ENCODE data around the gene ISYNA1.

The ISYNA1 gene

DNA sequence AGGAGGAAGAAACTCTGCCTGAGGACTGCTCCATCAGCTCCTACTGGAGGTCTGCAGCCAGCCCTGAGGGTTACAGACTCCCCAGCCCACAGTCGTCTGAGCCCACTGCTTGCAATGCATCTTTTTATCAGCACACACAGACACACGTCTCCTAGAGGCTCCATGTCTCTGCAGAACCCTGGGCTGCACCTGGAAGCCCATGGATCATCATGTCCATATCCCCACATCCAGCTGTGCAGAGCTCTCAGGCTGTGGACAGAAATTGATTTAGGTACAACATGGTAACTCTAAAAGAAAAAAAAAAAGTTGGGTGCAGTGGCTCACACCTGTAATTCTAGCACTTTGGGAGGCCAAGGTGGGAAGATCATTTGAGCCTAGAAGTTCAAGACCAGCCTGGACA is 32.9 kb upstream of the ISYNA1 start:
- Histone ChIP-seq H4K20me1 (ENCODE audit: insufficient read depth, low read length, poor library complexity, severe bottlenecking) (peaks cover 25% of the 10 kb centered on the region), H3K9me2 (replicated peaks; ENCODE audit: low read depth, low read length) (no peaks in the 10 kb centered on the region), H3K36me3 (ENCODE audit: insufficient read depth, low read length) (peaks cover 24% of the 10 kb centered on the region; the same call in 1 of the 2 replicates), H3K4me3 (ENCODE audit: low read length, poor library complexity, severe bottlenecking) (no peak overlapping the region), H3K27me3 (ENCODE audit: insufficient read depth, low read length, poor library complexity, severe bottlenecking) (no peaks in the 10 kb centered on the region), H3F3A (ENCODE audit: low read depth) (no peaks in the 10 kb centered on the region), H3K79me2 (ENCODE audit: insufficient read depth, low read length) (peaks cover 54% of the 10 kb centered on the region; the same call in 1 of the 2 replicates), H3K4me2 (ENCODE audit: low read depth, low read length, poor library complexity, severe bottlenecking) (no peak overlapping the region), H3K4me1 (ENCODE audit: insufficient read depth, low read length, poor library complexity, severe bottlenecking) (no peaks in the 10 kb centered on the region), H2AFZ (ENCODE audit: low read length) (no peak overlapping the region), H3K9me3 (ENCODE audit: insufficient read depth, low read depth, low read length) (no peaks in the 10 kb centered on the region), H3K9ac (ENCODE audit: low read depth, low read length, poor library complexity, severe bottlenecking) (no peak overlapping the region)
- TF ChIP-seq, protein P1, sequence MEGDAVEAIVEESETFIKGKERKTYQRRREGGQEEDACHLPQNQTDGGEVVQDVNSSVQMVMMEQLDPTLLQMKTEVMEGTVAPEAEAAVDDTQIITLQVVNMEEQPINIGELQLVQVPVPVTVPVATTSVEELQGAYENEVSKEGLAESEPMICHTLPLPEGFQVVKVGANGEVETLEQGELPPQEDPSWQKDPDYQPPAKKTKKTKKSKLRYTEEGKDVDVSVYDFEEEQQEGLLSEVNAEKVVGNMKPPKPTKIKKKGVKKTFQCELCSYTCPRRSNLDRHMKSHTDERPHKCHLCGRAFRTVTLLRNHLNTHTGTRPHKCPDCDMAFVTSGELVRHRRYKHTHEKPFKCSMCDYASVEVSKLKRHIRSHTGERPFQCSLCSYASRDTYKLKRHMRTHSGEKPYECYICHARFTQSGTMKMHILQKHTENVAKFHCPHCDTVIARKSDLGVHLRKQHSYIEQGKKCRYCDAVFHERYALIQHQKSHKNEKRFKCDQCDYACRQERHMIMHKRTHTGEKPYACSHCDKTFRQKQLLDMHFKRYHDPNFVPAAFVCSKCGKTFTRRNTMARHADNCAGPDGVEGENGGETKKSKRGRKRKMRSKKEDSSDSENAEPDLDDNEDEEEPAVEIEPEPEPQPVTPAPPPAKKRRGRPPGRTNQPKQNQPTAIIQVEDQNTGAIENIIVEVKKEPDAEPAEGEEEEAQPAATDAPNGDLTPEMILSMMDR (conservative IDR thresholded peaks at IDR 0.05; ENCODE audit: low read length): no peak
- TF ChIP-seq EZH2phosphoT487 (IDR thresholded peaks at IDR 0.05; ENCODE audit: borderline replicate concordance): no peak

- H3K4me2 ChIP-seq (ENCODE audit: low read depth, low read length, poor library complexity, severe bottlenecking): no peak overlapping the region
- TF ChIP-seq, protein P1 (conservative IDR thresholded peaks at IDR 0.05; ENCODE audit: low read length): peak; percentile 79
- TF ChIP-seq EZH2phosphoT487 (IDR thresholded peaks at IDR 0.05; ENCODE audit: borderline replicate concordance): no peak
- peaks cover 33% of the 10 kb centered on the region; the same call in 1 of the 2 replicates for H3K36me3 ChIP-seq (ENCODE audit: insufficient read depth, low read length)
- no peak overlapping the region for H2AFZ ChIP-seq (ENCODE audit: low read length)
- H3K27me3 ChIP-seq (ENCODE audit: insufficient read depth, low read length, poor library complexity, severe bottlenecking): no peaks in the 10 kb centered on the region
- H4K20me1 ChIP-seq (ENCODE audit: insufficient read depth, low read length, poor library complexity, severe bottlenecking): peaks cover 25% of the 10 kb centered on the region
- H3K9me3 ChIP-seq (ENCODE audit: insufficient read depth, low read depth, low read length): no peaks in the 10 kb centered on the region
- no peak overlapping the region for H3K9ac ChIP-seq (ENCODE audit: low read depth, low read length, poor library complexity, severe bottlenecking)
- no peaks in the 10 kb centered on the region for H3K9me2 ChIP-seq (replicated peaks; ENCODE audit: low read depth, low read length)
- peaks cover 4% of the 10 kb centered on the region for H3K4me1 ChIP-seq (ENCODE audit: insufficient read depth, low read length, poor library complexity, severe bottlenecking)
- H3K4me3 ChIP-seq (ENCODE audit: low read length, poor library complexity, severe bottlenecking): no peak overlapping the region
- no peaks in the 10 kb centered on the region for H3F3A ChIP-seq (ENCODE audit: low read depth)
- peaks cover 43% of the 10 kb centered on the region; the same call in 1 of the 2 replicates for H3K79me2 ChIP-seq (ENCODE audit: insufficient read depth, low read length)
These were observed 31.3 kb upstream of the ISYNA1 start for GRCh38 chr19:18469069-18469846.

GRCh38 chr19:18468517-18468916 is 30.6 kb upstream of the ISYNA1 start:
- H3K9me3 ChIP-seq (ENCODE audit: insufficient read depth, low read depth, low read length): no peaks in the 10 kb centered on the region
- peaks cover 38% of the 10 kb centered on the region; the same call in 1 of the 2 replicates for H3K79me2 ChIP-seq (ENCODE audit: insufficient read depth, low read length)
- H3K27me3 ChIP-seq (ENCODE audit: insufficient read depth, low read length, poor library complexity, severe bottlenecking): no peaks in the 10 kb centered on the region
- H3F3A ChIP-seq (ENCODE audit: low read depth): no peaks in the 10 kb centered on the region
- H3K4me3 ChIP-seq (ENCODE audit: low read length, poor library complexity, severe bottlenecking): no peak overlapping the region
- peaks cover 4% of the 10 kb centered on the region for H3K4me1 ChIP-seq (ENCODE audit: insufficient read depth, low read length, poor library complexity, severe bottlenecking)
- peaks cover 25% of the 10 kb centered on the region for H4K20me1 ChIP-seq (ENCODE audit: insufficient read depth, low read length, poor library complexity, severe bottlenecking)
- H3K36me3 ChIP-seq (ENCODE audit: insufficient read depth, low read length): peaks cover 33% of the 10 kb centered on the region; the same call in 1 of the 2 replicates
- H3K4me2 ChIP-seq (ENCODE audit: low read depth, low read length, poor library complexity, severe bottlenecking): no peak overlapping the region
- H3K9ac ChIP-seq (ENCODE audit: low read depth, low read length, poor library complexity, severe bottlenecking): no peak overlapping the region
- H2AFZ ChIP-seq (ENCODE audit: low read length): no peak overlapping the region
- no peaks in the 10 kb centered on the region for H3K9me2 ChIP-seq (replicated peaks; ENCODE audit: low read depth, low read length)
- TF ChIP-seq, protein P1 (conservative IDR thresholded peaks at IDR 0.05; ENCODE audit: low read length): no peak
- no peak for TF ChIP-seq EZH2phosphoT487 (IDR thresholded peaks at IDR 0.05; ENCODE audit: borderline replicate concordance)

All from Loucy (cell line).